ENCODE results near the gene DNM2. TPM values are rescaled to one million over a fixed set of nuclear protein-coding genes. Genes with fewer than 3 reads are reported as not detected.

Gene DNM2
- total and polyA plus RNA-seq, 2 of the 13 experiments (the other 11 are each of a cell fraction or from before 2014, with no cell fraction given), result 41.7 to 59.8 TPM

- H2AFZ ChIP-seq (ENCODE audit: low read length), result no peak overlapping the region
- no peak overlapping the region for H3K4me3 ChIP-seq (replicated peaks in 1 of 3; ENCODE audit: insufficient read depth in 1 of 3, low read depth in 2 of 3, low read length in 3 of 3)
- no peak for ATAC-seq
- no peak overlapping the region for H3K27ac ChIP-seq (ENCODE audit: extremely low read length, insufficient read depth, low read length)
- in situ Hi-C loops (cut with HindIII; ENCODE audit: extremely low pct_ligation_motif_present, low pct_unique_long_range_greater_than_20kb), result no loop called here
- peaks cover 8 to 22% of the 10 kb centered on the region in 2 experiments; a peak in 3 of 5 replicates for H3K36me3 ChIP-seq (replicated peaks in 1 of 2; ENCODE audit: control insufficient read depth in 1 of 2, insufficient read depth in 2 of 2, low read length in 2 of 2)
- DNase-seq (ENCODE audit: low spot score), result no peak
- peaks cover 9% of the 10 kb centered on the region; the same call in 1 of the 2 replicates for H4K20me1 ChIP-seq (ENCODE audit: insufficient read depth, low read length)
- ChIA-PET CTCF (ENCODE audit: low intra/inter-chr PET ratio, low total read pairs) (no interaction called here), POLR2A (interaction anchor here (1.4 kb wide), 1 partner anchor 45 kb away, joined by 3 read pairs; no protein-coding TSS in a partner anchor)
- H3K9ac ChIP-seq (ENCODE audit: insufficient read depth, low read depth, low read length), result no peak overlapping the region
- H3K27me3 ChIP-seq (ENCODE audit: control insufficient read depth in 1 of 2, insufficient read depth in 2 of 2, low read length in 2 of 2), result no peaks in the 10 kb centered on the region
- H3K9me3 ChIP-seq (ENCODE audit: low read length), result no peaks in the 10 kb centered on the region
- H3K4me2 ChIP-seq (ENCODE audit: low read depth, low read length), result no peak overlapping the region
- H3K79me2 ChIP-seq (ENCODE audit: insufficient read depth, low read length), result peaks cover 26% of the 10 kb centered on the region
- no peak for FAIRE-seq
- peaks cover 57% of the 10 kb centered on the region for H3K4me1 ChIP-seq (ENCODE audit: insufficient read depth, low read length)
- WGBS (ENCODE audit: low lambda C conversion rate), result 94% methylated on average over 1 of the region's 1 CpG
- intact Hi-C loops (cut with micrococcal nuclease; ENCODE audit: unreplicated experiment), result no loop called here
- no TSS peak for BruUV-seq (replicated peaks)
- no peak for TF ChIP-seq ZBTB14 (CRISPR knock-in tag; IDR thresholded peaks at IDR 0.05)
- no peak for TF ChIP-seq NFIB (CRISPR knock-in tag; IDR thresholded peaks at IDR 0.05; ENCODE audit: borderline replicate concordance)
- TF ChIP-seq ZNF318 (CRISPR knock-in tag; IDR thresholded peaks at IDR 0.05), result no peak
- no peak for TF ChIP-seq NFAT5 (CRISPR knock-in tag; IDR thresholded peaks at IDR 0.05)
- TF ChIP-seq RNF2 (conservative IDR thresholded peaks at IDR 0.05; ENCODE audit: low read depth), result no peak
- no peak for TF ChIP-seq ZNF563 (CRISPR knock-in tag; IDR thresholded peaks at IDR 0.05)
- TF ChIP-seq NCOA1 (CRISPR knock-in tag; IDR thresholded peaks at IDR 0.05), result no peak
- no peak for TF ChIP-seq ZNF350 (CRISPR knock-in tag; IDR thresholded peaks at IDR 0.05; ENCODE audit: borderline replicate concordance, low read depth)
- TF ChIP-seq ATAD3A (CRISPR knock-in tag; IDR thresholded peaks at IDR 0.05), result no peak
Observed at GRCh38 chr19:10762656-10763055, 44.8 kb downstream of the DNM2 start.

Measured in HepG2 (cell line).